Measurements from ENCODE around the gene KCNH1.

The KCNH1 gene

DNA sequence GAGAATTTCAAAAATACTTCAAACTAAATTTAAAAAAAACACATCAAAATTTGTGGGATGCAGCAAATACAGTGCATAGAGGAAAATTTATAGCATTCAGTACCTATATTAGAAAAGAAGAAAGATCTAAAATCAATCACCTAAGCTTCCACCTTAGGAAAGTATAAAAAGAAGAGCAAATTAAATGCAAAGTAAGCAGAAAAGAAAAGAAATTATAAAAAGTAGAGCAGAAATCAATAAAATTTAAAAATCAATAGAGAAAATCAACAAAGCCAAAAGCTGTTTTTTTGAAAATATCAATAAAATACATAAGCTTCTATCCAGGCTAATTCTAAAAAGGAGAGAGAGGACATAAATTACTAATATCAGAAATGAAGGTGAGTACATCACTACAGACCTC, 255.4 kb downstream of the KCNH1 start:
- H3K4me3 ChIP-seq (ENCODE audit: low read depth, low read length): no peak overlapping the region
- no peak for TF ChIP-seq ZNF501 (tag by site-specific recombination; IDR thresholded peaks at IDR 0.05)
- no peak for TF ChIP-seq ZNF341 (tag by site-specific recombination; IDR thresholded peaks at IDR 0.05; ENCODE audit: low read depth)
- TF ChIP-seq ZSCAN16 (tag by site-specific recombination; IDR thresholded peaks at IDR 0.05): no peak
- no peak for TF ChIP-seq ZNF596 (tag by site-specific recombination; IDR thresholded peaks at IDR 0.05)
- TF ChIP-seq ZNF114 (tag by site-specific recombination; IDR thresholded peaks at IDR 0.05): no peak
- TF ChIP-seq ZNF626 (tag by site-specific recombination; IDR thresholded peaks at IDR 0.05): no peak
- TF ChIP-seq ZNF530 (tag by site-specific recombination; IDR thresholded peaks at IDR 0.05; ENCODE audit: low read depth): no peak
- no peak for TF ChIP-seq ZNF157 (tag by site-specific recombination; IDR thresholded peaks at IDR 0.05)
- TF ChIP-seq ZIC2 (tag by site-specific recombination; IDR thresholded peaks at IDR 0.05): no peak
- no peak for TF ChIP-seq ZNF248 (tag by site-specific recombination; IDR thresholded peaks at IDR 0.05)
- no peak for TF ChIP-seq ZNF701 (tag by site-specific recombination; IDR thresholded peaks at IDR 0.05)
- no peak for TF ChIP-seq ZNF24 (tag by site-specific recombination; IDR thresholded peaks at IDR 0.05)
- TF ChIP-seq, protein P1, sequence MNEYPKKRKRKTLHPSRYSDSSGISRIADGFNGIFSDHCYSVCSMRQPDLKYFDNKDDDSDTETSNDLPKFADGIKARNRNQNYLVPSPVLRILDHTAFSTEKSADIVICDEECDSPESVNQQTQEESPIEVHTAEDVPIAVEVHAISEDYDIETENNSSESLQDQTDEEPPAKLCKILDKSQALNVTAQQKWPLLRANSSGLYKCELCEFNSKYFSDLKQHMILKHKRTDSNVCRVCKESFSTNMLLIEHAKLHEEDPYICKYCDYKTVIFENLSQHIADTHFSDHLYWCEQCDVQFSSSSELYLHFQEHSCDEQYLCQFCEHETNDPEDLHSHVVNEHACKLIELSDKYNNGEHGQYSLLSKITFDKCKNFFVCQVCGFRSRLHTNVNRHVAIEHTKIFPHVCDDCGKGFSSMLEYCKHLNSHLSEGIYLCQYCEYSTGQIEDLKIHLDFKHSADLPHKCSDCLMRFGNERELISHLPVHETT (tag by site-specific recombination; IDR thresholded peaks at IDR 0.05): no peak
- H3K36me3 ChIP-seq (ENCODE audit: control insufficient read depth in 2 of 2, insufficient read depth in 1 of 2, low read length in 2 of 2): no peaks in the 10 kb centered on the region
- POLR2A ChIA-PET: no interaction called here
- H3K4me1 ChIP-seq (ENCODE audit: control insufficient read depth, insufficient read depth, low read length): no peaks in the 10 kb centered on the region
- CTCF ChIA-PET: no interaction called here
- no peak overlapping the region for H3K27ac ChIP-seq (ENCODE audit: extremely low read depth, low read depth, low read length)
- no peaks in the 10 kb centered on the region for H3K9me3 ChIP-seq (ENCODE audit: control insufficient read depth, insufficient read depth, low read depth, low read length)

DNA sequence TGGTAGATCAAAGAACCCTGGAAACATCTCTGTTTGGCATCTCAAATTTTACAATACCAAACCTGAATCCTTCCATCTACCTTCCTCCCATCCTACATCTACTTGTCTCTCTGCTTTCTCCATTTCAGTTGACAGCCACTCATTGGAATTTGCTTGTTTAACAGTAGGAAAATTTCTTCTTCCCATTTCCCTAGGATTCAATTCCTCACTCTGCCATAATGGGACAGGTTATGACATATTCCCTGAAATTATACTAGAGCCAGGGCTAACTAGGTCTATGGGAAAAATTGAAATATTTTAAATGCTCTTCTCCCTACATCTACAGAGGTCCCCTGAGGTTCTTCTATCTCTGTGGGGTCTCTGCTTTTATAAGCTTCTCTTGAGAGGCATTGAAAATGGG, 257.7 kb downstream of the KCNH1 start:
- Histone ChIP-seq H3K4me3 (ENCODE audit: low read depth, low read length) (no peak overlapping the region), H3K4me1 (ENCODE audit: control insufficient read depth, insufficient read depth, low read length) (no peaks in the 10 kb centered on the region), H3K27ac (ENCODE audit: extremely low read depth, low read depth, low read length) (no peak overlapping the region), H3K36me3 (ENCODE audit: control insufficient read depth in 2 of 2, insufficient read depth in 1 of 2, low read length in 2 of 2) (no peaks in the 10 kb centered on the region), H3K9me3 (ENCODE audit: control insufficient read depth, insufficient read depth, low read depth, low read length) (no peaks in the 10 kb centered on the region)
- POLR2A ChIA-PET: no interaction called here
- TF ChIP-seq, protein P2, sequence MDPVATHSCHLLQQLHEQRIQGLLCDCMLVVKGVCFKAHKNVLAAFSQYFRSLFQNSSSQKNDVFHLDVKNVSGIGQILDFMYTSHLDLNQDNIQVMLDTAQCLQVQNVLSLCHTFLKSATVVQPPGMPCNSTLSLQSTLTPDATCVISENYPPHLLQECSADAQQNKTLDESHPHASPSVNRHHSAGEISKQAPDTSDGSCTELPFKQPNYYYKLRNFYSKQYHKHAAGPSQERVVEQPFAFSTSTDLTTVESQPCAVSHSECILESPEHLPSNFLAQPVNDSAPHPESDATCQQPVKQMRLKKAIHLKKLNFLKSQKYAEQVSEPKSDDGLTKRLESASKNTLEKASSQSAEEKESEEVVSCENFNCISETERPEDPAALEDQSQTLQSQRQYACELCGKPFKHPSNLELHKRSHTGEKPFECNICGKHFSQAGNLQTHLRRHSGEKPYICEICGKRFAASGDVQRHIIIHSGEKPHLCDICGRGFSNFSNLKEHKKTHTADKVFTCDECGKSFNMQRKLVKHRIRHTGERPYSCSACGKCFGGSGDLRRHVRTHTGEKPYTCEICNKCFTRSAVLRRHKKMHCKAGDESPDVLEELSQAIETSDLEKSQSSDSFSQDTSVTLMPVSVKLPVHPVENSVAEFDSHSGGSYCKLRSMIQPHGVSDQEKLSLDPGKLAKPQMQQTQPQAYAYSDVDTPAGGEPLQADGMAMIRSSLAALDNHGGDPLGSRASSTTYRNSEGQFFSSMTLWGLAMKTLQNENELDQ (tag by site-specific recombination; IDR thresholded peaks at IDR 0.05; ENCODE audit: low read depth): no peak
- TF ChIP-seq, protein P3, sequence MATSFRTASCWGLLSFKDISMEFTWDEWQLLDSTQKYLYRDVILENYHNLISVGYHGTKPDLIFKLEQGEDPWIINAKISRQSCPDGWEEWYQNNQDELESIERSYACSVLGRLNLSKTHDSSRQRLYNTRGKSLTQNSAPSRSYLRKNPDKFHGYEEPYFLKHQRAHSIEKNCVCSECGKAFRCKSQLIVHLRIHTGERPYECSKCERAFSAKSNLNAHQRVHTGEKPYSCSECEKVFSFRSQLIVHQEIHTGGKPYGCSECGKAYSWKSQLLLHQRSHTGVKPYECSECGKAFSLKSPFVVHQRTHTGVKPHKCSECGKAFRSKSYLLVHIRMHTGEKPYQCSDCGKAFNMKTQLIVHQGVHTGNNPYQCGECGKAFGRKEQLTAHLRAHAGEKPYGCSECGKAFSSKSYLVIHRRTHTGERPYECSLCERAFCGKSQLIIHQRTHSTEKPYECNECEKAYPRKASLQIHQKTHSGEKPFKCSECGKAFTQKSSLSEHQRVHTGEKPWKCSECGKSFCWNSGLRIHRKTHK (tag by site-specific recombination; IDR thresholded peaks at IDR 0.05): no peak
- TF ChIP-seq ZNF354C (tag by site-specific recombination; IDR thresholded peaks at IDR 0.05; ENCODE audit: borderline replicate concordance, low read depth): no peak
- no peak for TF ChIP-seq ZNF707 (tag by site-specific recombination; IDR thresholded peaks at IDR 0.05)
- CTCF ChIA-PET: no interaction called here

DNA sequence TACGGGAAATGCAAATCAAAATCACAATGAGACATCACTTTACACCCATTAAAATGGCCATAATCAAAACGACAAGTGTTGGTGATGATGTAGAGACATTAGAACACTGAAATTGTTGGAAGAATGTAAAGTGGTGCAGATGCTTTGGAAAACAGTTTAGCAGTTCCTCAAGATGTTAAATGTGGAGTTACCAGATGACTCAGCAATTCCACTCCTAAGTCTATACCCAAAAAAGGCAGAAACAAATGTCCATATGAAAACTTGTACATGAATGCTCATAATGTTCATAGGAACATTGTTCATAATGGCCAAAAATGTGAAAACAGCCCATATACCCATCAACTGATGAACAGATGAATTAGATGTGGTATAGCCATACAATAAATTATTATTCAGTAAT, 267.4 kb downstream of the KCNH1 start:
- Histone ChIP-seq H3K9me3 (ENCODE audit: control insufficient read depth, insufficient read depth, low read depth, low read length) (no peaks in the 10 kb centered on the region), H3K4me3 (ENCODE audit: low read depth, low read length) (no peak overlapping the region), H3K36me3 (ENCODE audit: control insufficient read depth in 2 of 2, insufficient read depth in 1 of 2, low read length in 2 of 2) (no peaks in the 10 kb centered on the region), H3K27ac (ENCODE audit: extremely low read depth, low read depth, low read length) (no peak overlapping the region), H3K4me1 (ENCODE audit: control insufficient read depth, insufficient read depth, low read length) (no peaks in the 10 kb centered on the region)
- CTCF ChIA-PET: no interaction called here
- TF ChIP-seq, protein P4, sequence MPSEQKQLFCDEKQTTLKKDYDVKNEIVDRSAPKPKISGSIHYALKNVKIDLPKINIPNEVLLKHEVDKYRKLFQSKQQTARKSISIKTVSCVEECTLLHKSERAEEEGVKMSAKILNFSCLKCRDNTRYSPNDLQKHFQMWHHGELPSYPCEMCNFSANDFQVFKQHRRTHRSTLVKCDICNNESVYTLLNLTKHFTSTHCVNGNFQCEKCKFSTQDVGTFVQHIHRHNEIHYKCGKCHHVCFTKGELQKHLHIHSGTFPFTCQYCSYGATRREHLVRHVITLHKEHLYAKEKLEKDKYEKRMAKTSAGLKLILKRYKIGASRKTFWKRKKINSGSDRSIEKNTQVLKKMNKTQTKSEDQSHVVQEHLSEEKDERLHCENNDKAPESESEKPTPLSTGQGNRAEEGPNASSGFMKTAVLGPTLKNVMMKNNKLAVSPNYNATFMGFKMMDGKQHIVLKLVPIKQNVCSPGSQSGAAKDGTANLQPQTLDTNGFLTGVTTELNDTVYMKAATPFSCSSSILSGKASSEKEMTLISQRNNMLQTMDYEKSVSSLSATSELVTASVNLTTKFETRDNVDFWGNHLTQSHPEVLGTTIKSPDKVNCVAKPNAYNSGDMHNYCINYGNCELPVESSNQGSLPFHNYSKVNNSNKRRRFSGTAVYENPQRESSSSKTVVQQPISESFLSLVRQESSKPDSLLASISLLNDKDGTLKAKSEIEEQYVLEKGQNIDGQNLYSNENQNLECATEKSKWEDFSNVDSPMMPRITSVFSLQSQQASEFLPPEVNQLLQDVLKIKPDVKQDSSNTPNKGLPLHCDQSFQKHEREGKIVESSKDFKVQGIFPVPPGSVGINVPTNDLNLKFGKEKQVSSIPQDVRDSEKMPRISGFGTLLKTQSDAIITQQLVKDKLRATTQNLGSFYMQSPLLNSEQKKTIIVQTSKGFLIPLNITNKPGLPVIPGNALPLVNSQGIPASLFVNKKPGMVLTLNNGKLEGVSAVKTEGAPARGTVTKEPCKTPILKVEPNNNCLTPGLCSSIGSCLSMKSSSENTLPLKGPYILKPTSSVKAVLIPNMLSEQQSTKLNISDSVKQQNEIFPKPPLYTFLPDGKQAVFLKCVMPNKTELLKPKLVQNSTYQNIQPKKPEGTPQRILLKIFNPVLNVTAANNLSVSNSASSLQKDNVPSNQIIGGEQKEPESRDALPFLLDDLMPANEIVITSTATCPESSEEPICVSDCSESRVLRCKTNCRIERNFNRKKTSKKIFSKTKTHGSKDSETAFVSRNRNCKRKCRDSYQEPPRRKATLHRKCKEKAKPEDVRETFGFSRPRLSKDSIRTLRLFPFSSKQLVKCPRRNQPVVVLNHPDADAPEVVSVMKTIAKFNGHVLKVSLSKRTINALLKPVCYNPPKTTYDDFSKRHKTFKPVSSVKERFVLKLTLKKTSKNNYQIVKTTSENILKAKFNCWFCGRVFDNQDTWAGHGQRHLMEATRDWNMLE (tag by site-specific recombination; conservative IDR thresholded peaks at IDR 0.05; ENCODE audit: low read depth): no peak
- TF ChIP-seq ZNF140 (tag by site-specific recombination; IDR thresholded peaks at IDR 0.05): peak; percentile 77; the same call in 1 of the 2 replicates
- POLR2A ChIA-PET: no interaction called here

Data from HEK293 (cell line).